Spinal cord (tissue), 10 donors: Measurements from ENCODE around the gene ZCCHC24. TPM values are rescaled to one million over a fixed set of nuclear protein-coding genes. Genes with fewer than 3 reads are reported as not detected.

Source experiments
- DNase-seq, 6 donors: peaks; one replicate each; pipeline versions ENCODE4 v3.0.0 to v3.0.0-alpha.2; 2013 to 2015; ENCODE audit warnings: low spot score in 6 of 6, low read depth in 4 of 6
- H3K27ac ChIP-seq: one replicate; pipeline ENCODE4 v1.5.1; 2013; ENCODE audit warnings: low read depth, low read length, control low read depth
- H3K27me3 ChIP-seq: one replicate; pipeline ENCODE4 v1.6.1; 2013; ENCODE audit warnings: low read length; ENCODE audit not compliant: control insufficient read depth, insufficient read depth
- H3K36me3 ChIP-seq: one replicate; pipeline ENCODE4 v1.6.1; 2013; ENCODE audit warnings: low read length; ENCODE audit not compliant: control insufficient read depth, insufficient read depth
- H3K4me1 ChIP-seq: one replicate; pipeline ENCODE4 v1.6.1; 2013; ENCODE audit warnings: low read length; ENCODE audit not compliant: control insufficient read depth, insufficient read depth
- H3K4me3 ChIP-seq: one replicate; pipeline ENCODE4 v1.5.1; 2013; ENCODE audit warnings: low read depth, low read length, control low read depth
- H3K9me3 ChIP-seq: one replicate; pipeline ENCODE4 v1.6.1; 2013; ENCODE audit warnings: low read length; ENCODE audit not compliant: control insufficient read depth, insufficient read depth
- WGBS: methylation state at CpG from one replicate; pipeline ENCODE4 v1.1.5; 2013; ENCODE audit warnings: missing lambda C conversion rate; ENCODE audit not compliant: insufficient coverage; 5-methylcytosine and 5-hydroxymethylcytosine counted together
- polyA plus RNA-seq, 2 donors: library from polyadenylated mRNA; unstranded; fragments of 120-200 nt; gene quantifications; one replicate each; pipeline ENCODE4 v1.2.1, GENCODE V29; 2013; ENCODE audit not compliant: insufficient read length in 2 of 2
- total RNA-seq, 2 donors: library from RNA; depleted of rRNA in 1 of 2; stranded (reverse); fragments of 120-200 nt in 1 of 2; fragments of >200 nt in 1 of 2; gene quantifications; one replicate each; pipeline versions ENCODE4 v1.2.3 to v1.2.4, GENCODE V29; 2013 to 2014
- donor health status: healthy.

The ZCCHC24 gene
- total and polyA plus RNA-seq, 4 donors: 22.9 to 75.2 (median 56.3) TPM

- Histone ChIP-seq H3K4me1 (peaks cover 13% of the 10 kb centered on the region), H3K36me3 (peaks cover 50% of the 10 kb centered on the region), H3K27me3 (no peaks in the 10 kb centered on the region), H3K27ac (no peak overlapping the region), H3K9me3 (no peaks in the 10 kb centered on the region), H3K4me3 (no peak overlapping the region)
- no peak for DNase-seq
- WGBS: 71% methylated on average over 6 of the region's 6 CpGs
Measured at GRCh38 chr10:79409038-79409725, 36.2 kb downstream of the ZCCHC24 start.

GRCh38 chr10:79407811-79408795 is 37.3 kb downstream of the ZCCHC24 start:
- peak in 1 of 6 donors; percentile 73 for DNase-seq
- H3K4me3 ChIP-seq: no peak overlapping the region
- no peaks in the 10 kb centered on the region for H3K9me3 ChIP-seq
- no peaks in the 10 kb centered on the region for H3K27me3 ChIP-seq
- peaks cover 56% of the 10 kb centered on the region for H3K36me3 ChIP-seq
- H3K4me1 ChIP-seq: peaks cover 4% of the 10 kb centered on the region
- no peak overlapping the region for H3K27ac ChIP-seq
- 46% methylated on average over 12 of the region's 17 CpGs for WGBS

- H3K27me3 ChIP-seq: no peaks in the 10 kb centered on the region
- no peak overlapping the region for H3K27ac ChIP-seq
- DNase-seq: no peak
- H3K4me1 ChIP-seq: no peaks in the 10 kb centered on the region
- no peaks in the 10 kb centered on the region for H3K9me3 ChIP-seq
- WGBS: 84% methylated on average over 9 of the region's 9 CpGs
- peaks cover 56% of the 10 kb centered on the region for H3K36me3 ChIP-seq
- H3K4me3 ChIP-seq: no peak overlapping the region
Measured at GRCh38 chr10:79407423-79407796, 38.0 kb downstream of the ZCCHC24 start.

- no peak for DNase-seq
- H3K36me3 ChIP-seq: peaks cover 50% of the 10 kb centered on the region
- 70% methylated on average over 12 of the region's 13 CpGs for WGBS
- no peaks in the 10 kb centered on the region for H3K27me3 ChIP-seq
- H3K4me1 ChIP-seq: no peaks in the 10 kb centered on the region
- no peak overlapping the region for H3K27ac ChIP-seq
- no peaks in the 10 kb centered on the region for H3K9me3 ChIP-seq
- no peak overlapping the region for H3K4me3 ChIP-seq
Measured at GRCh38 chr10:79406683-79407422, 38.6 kb downstream of the ZCCHC24 start.

DNA sequence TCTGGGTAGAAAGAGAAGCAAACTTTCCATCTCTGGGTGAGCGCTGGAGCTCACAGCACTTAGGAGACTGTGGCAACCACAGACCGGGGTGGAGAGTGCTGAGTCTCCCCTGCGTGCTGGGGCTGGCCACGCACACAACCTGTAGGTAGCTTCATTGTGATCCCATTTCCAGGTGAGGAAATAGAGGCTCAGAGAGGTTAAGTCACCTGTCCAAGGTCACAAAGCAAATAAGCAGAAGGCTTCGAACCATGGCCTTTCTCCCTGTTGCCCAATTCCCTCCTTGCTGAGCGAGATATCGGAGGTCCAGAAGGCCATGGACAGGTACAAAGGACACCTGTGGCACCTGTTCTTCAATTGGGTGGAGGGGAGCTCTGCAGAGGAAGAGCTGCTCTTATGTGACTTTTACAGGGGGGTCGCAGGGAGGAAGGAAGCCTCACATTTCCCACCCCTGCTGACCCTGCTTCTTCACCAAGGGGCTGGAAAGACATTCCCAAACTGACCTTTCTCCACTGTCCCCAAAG is 39.4 kb downstream of the ZCCHC24 start:
- peaks cover 45% of the 10 kb centered on the region for H3K36me3 ChIP-seq
- 57% methylated on average over 5 of the region's 8 CpGs for WGBS
- H3K4me3 ChIP-seq: no peak overlapping the region
- H3K27ac ChIP-seq: no peak overlapping the region
- H3K27me3 ChIP-seq: no peaks in the 10 kb centered on the region
- no peak for DNase-seq
- no peaks in the 10 kb centered on the region for H3K4me1 ChIP-seq
- no peaks in the 10 kb centered on the region for H3K9me3 ChIP-seq

DNA sequence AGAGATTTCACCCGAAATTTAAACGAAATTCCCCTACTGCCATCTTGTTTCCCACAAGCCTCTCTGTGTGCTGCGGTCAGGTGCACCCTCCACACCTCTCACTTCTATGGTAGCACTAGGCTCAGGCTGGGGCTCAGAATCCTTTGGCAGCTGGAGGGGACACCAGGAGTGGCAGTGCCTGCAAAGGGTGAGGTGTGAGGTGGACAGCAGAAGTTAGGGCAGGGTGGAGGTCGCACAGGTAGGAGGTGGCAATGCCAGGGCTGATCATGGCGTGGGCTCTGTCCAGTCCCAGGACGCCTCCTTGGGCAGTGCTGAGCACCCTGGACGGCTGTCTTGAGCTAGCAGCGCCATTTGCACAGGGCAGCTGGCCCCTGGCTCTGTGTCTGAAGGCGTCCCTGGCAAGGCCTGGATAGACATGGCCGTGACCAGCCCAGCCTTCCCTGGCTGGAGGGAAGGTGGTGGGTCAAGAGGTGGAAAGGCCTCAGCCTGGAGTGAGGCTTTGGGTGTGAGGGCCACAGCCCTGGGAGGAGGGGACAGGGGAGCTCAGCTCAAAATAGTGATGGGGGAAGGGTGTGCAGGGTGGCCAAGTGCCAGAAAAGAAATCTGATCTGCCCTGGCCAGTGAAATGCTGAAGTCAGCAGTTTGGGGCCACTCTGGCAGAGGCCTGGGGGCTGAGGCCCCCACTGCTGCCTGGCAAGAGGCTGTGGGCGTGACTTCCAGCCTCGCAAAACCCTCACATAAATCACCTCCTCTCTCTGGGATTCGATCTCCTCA is 40.0 kb downstream of the ZCCHC24 start:
- DNase-seq: peak in 2 of 6 donors; percentile 34 to 66
- no peak overlapping the region for H3K4me3 ChIP-seq
- peaks cover 41% of the 10 kb centered on the region for H3K36me3 ChIP-seq
- H3K9me3 ChIP-seq: no peaks in the 10 kb centered on the region
- no peaks in the 10 kb centered on the region for H3K4me1 ChIP-seq
- H3K27ac ChIP-seq: no peak overlapping the region
- no peaks in the 10 kb centered on the region for H3K27me3 ChIP-seq
- WGBS: 64% methylated on average over 12 of the region's 13 CpGs

- no peaks in the 10 kb centered on the region for H3K27me3 ChIP-seq
- WGBS: 60% methylated on average over 5 of the region's 5 CpGs
- no peaks in the 10 kb centered on the region for H3K4me1 ChIP-seq
- no peaks in the 10 kb centered on the region for H3K9me3 ChIP-seq
- no peak for DNase-seq
- no peak overlapping the region for H3K27ac ChIP-seq
- H3K4me3 ChIP-seq: no peak overlapping the region
- H3K36me3 ChIP-seq: peaks cover 37% of the 10 kb centered on the region
Measured at GRCh38 chr10:79404690-79405131, 40.7 kb downstream of the ZCCHC24 start.

- WGBS: 35% methylated on average over 2 of the region's 7 CpGs
- Histone ChIP-seq H3K9me3 (no peaks in the 10 kb centered on the region), H3K27me3 (no peaks in the 10 kb centered on the region), H3K4me3 (no peak overlapping the region), H3K36me3 (peaks cover 34% of the 10 kb centered on the region), H3K27ac (no peak overlapping the region), H3K4me1 (no peaks in the 10 kb centered on the region)
- DNase-seq: peak in 2 of 6 donors; percentile 38 to 71
Measured at GRCh38 chr10:79404231-79404609, 41.2 kb downstream of the ZCCHC24 start.
